Measurements from ENCODE around the gene CDC123. TPM values are rescaled to one million over a fixed set of nuclear protein-coding genes. Genes with fewer than 3 reads are reported as not detected.
"Not testable (repeated sequence)": the region's sequence is repeated elsewhere in the genome, so short reads cannot be mapped to it uniquely, and the experiment has no call there.

Gene CDC123
- total RNA-seq, 1 donor from 2014 or later = 43.7 TPM

GRCh38 chr10:12160664-12161063, 35.3 kb upstream of the CDC123 start:
- H3K4me3 ChIP-seq = no peak overlapping the region
- intact Hi-C loops (cut with DNase I) = no loop called here
- H3K36me3 ChIP-seq = peaks cover 74% of the 10 kb centered on the region
- ATAC-seq (no peak), DNase-seq (no peak)
- no peak overlapping the region for H3K27ac ChIP-seq
- H3K9me3 ChIP-seq = no peaks in the 10 kb centered on the region
- no peaks in the 10 kb centered on the region for H3K4me1 ChIP-seq
- no peak for TF ChIP-seq CTCF (IDR thresholded peaks at IDR 0.05)
- no peaks in the 10 kb centered on the region for H3K27me3 ChIP-seq (ENCODE audit: low read depth)

DNA sequence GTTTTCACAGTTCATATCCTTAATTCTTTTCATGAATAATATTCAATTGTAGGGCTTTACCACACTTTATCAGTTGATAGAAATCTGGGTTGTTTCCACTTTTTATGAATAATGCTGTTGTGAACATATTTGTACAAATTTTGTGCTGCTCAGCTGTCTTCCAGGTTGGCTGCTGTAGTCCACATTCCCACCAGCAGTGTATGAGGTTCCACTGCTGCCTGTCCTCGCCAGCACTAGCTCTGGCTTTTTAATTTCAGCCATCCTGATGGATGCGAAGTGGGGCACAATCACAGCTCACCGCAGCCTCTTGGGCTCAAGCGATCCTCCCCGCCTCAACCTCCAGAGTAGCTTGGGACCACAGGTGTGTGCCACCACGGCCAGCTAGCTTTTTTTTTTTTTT, 33.1 kb upstream of the CDC123 start:
- DNase-seq = no peak
- Histone ChIP-seq H3K4me1 (no peaks in the 10 kb centered on the region), H3K4me3 (no peak overlapping the region), H3K36me3 (peaks cover 92% of the 10 kb centered on the region), H3K27me3 (ENCODE audit: low read depth) (no peaks in the 10 kb centered on the region), H3K27ac (no peak overlapping the region), H3K9me3 (no peaks in the 10 kb centered on the region)
- ATAC-seq = no peak
- intact Hi-C loops (cut with DNase I) = no loop called here
- no peak for TF ChIP-seq CTCF (IDR thresholded peaks at IDR 0.05)

DNA sequence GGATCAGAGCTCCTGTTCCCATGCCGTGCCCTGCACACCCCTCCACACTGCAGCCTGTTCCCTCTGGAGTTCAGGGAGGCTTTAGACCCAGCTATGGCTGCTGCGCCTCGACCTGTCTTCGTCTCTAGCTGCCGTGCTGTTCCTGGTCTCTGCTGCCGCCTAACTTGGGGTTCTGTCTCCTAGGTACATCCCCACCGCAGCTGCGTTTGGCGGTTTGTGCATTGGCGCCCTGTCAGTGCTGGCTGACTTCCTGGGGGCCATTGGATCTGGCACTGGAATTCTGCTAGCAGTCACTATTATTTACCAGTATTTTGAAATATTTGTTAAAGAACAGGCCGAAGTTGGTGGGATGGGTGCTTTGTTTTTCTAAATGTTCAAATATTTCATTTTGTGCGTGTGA, 31.9 kb upstream of the CDC123 start:
- Histone ChIP-seq H3K36me3 (peaks cover 94% of the 10 kb centered on the region), H3K9me3 (no peaks in the 10 kb centered on the region), H3K4me3 (no peak overlapping the region), H3K27me3 (ENCODE audit: low read depth) (no peaks in the 10 kb centered on the region), H3K4me1 (no peaks in the 10 kb centered on the region), H3K27ac (no peak overlapping the region)
- intact Hi-C loops (cut with DNase I) = no loop called here
- no peak for ATAC-seq
- TF ChIP-seq CTCF (IDR thresholded peaks at IDR 0.05) = no peak
- no peak for DNase-seq

- no peak overlapping the region for H3K27ac ChIP-seq
- no peak for TF ChIP-seq CTCF (IDR thresholded peaks at IDR 0.05)
- H3K27me3 ChIP-seq (ENCODE audit: low read depth) = no peaks in the 10 kb centered on the region
- H3K4me1 ChIP-seq = no peaks in the 10 kb centered on the region
- intact Hi-C loops (cut with DNase I) = no loop called here
- no peak for ATAC-seq
- no peak for DNase-seq
- peaks cover 94% of the 10 kb centered on the region for H3K36me3 ChIP-seq
- no peaks in the 10 kb centered on the region for H3K9me3 ChIP-seq
- H3K4me3 ChIP-seq = no peak overlapping the region
These were observed 31.0 kb upstream of the CDC123 start for GRCh38 chr10:12165036-12165435.

DNA sequence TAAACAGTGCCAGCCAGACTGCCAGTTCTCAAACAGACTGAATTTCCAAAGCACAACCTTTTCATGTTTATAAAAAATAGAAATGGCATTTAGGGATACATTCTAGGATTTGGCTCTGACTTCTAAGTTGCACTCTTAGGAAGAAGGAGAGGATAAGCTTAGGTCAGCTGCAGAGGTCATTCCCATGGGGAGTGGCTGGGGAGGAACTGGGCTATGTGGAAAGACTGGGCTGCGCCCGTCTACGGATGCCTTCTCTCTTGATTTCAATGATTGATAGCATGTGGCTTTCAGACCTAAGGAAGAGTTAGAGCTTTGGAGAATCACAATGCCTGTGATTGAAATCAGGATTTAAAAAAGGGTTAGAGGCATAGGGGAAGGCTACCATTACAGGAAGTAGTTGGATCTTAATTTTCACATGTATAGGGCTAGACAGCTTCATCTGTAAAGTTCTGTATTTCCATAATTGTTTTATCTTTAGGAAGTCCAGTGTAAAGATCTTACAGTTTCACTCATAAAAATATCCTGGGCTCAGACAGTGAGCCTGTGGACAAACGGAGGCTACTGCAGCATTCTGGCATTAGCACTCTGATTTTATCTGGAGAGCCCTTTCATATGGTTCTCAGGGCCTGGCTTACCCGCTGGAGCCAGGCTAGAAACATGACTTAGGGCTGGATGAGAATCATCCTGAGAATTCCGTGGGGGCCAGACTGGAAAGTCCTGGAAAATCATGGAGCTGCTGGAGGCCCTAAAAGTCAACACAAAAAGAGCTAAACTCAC, 29.8 kb upstream of the CDC123 start:
- H3K4me3 ChIP-seq = no peak overlapping the region
- H3K27ac ChIP-seq = no peak overlapping the region
- peaks cover 98% of the 10 kb centered on the region for H3K36me3 ChIP-seq
- intact Hi-C loops (cut with DNase I) = no loop called here
- ATAC-seq (no peak), DNase-seq (no peak)
- H3K4me1 ChIP-seq = no peaks in the 10 kb centered on the region
- no peak for TF ChIP-seq CTCF (IDR thresholded peaks at IDR 0.05)
- no peaks in the 10 kb centered on the region for H3K27me3 ChIP-seq (ENCODE audit: low read depth)
- no peaks in the 10 kb centered on the region for H3K9me3 ChIP-seq

GRCh38 chr10:12171512-12171911, 24.5 kb upstream of the CDC123 start:
- H3K36me3 ChIP-seq = peaks cover 98% of the 10 kb centered on the region
- H3K9me3 ChIP-seq; H3K4me3 ChIP-seq; H3K27ac ChIP-seq; intact Hi-C loops (cut with DNase I); H3K27me3 ChIP-seq (ENCODE audit: low read depth); DNase-seq; ATAC-seq; H3K4me1 ChIP-seq: not testable (repeated sequence)

All from lower lobe of right lung (tissue), 2 donors.